A549 (cell line): ENCODE results near the gene BMP7. TPM values are rescaled to one million over a fixed set of nuclear protein-coding genes. Genes with fewer than 3 reads are reported as not detected.

Source experiments
- ATAC-seq, 2 experiments: fragments of 200-7000 bp in 1 of 2; fragments of >200 bp in 1 of 2; cut with Nextera tagmentation in 1 of 2; cut with Tn5 transposase in 1 of 2; 3 replicates each; pipeline versions ENCODE4 v1.8.0 to v1.9.1; 2018 to 2020; ENCODE audit warnings: mild to moderate bottlenecking in 1 of 2, moderate library complexity in 1 of 2
- CTCF ChIA-PET: fragments of 300-600 bp; sonication (Branson Sonifier 250); formaldehyde crosslinking; extraction: SDS; loops from one replicate; lab custom pipeline; 2021; ENCODE audit warnings: antibody characterized with exemption, inconsistent platforms; lab: Yijun Ruan, JAX
- POLR2A ChIA-PET: fragments of 350-600 bp; formaldehyde crosslinking; extraction: SDS; loops from one replicate; lab custom pipeline; 2021; ENCODE audit warnings: antibody characterized with exemption, inconsistent platforms; lab: Yijun Ruan, JAX
- DNase-seq, 2 experiments: peaks; one replicate each; pipeline versions ENCODE4 v3.0.0 to v3.0.0-alpha.2; 2011 to 2016; ENCODE audit warnings: low read depth in 1 of 2, low spot score in 1 of 2
- FAIRE-seq: peaks from 2 replicates; lab custom pipeline; 2011; peaks lifted over from hg19 to GRCh38; lab: Jason Lieb, UNC
- H3K27ac ChIP-seq, 2 experiments: fragments of >200 bp; sonication (Bioruptor Twin); formaldehyde crosslinking; 3 replicates each; pipeline ENCODE4 v1.5.1; 2016 to 2017
- H3K4me1 ChIP-seq: fragments of >200 bp; sonication (Bioruptor Twin); formaldehyde crosslinking; 3 replicates; pipeline ENCODE4 v1.6.1; 2016
- H3K4me2 ChIP-seq: fragments of >200 bp; sonication (Bioruptor Twin); formaldehyde crosslinking; 3 replicates; pipeline ENCODE4 v1.6.1; 2016
- H3K4me3 ChIP-seq: fragments of >200 bp; sonication (Bioruptor Twin); formaldehyde crosslinking; 3 replicates; pipeline ENCODE4 v1.5.1; 2016
- H3K9me3 ChIP-seq: fragments of >200 bp; sonication (Bioruptor Twin); formaldehyde crosslinking; 3 replicates; pipeline ENCODE4 v1.6.1; 2016
- CEBPB ChIP-seq, 2 experiments: fragments of >200 bp in 1 of 2; sonication (Bioruptor Twin) in 1 of 2; formaldehyde crosslinking in 1 of 2; IDR thresholded peaks; 2 replicates each; pipeline ENCODE4 v1.6.1; 2012 to 2016
- EHF ChIP-seq: fragments of 250-450 bp; sonication (Bioruptor Pico); IDR thresholded peaks from 2 replicates; pipeline ENCODE4 v1.5.0; 2020; ENCODE audit warnings: mild to moderate bottlenecking
- ESRRA ChIP-seq: fragments of 150-350 bp; IDR thresholded peaks from 2 replicates; pipeline ENCODE4 v1.6.1; 2014; ENCODE audit warnings: mild to moderate bottlenecking, low read length, borderline replicate concordance
- FOSB ChIP-seq: fragments of 250-450 bp; sonication (Bioruptor Pico); IDR thresholded peaks from 2 replicates; pipeline ENCODE4 v1.5.0; 2020; ENCODE audit warnings: mild to moderate bottlenecking, moderate library complexity
- FOSL2 ChIP-seq, 2 experiments: fragments of 450-650 bp in 1 of 2; fragments of >200 bp in 1 of 2; sonication (Bioruptor Twin) in 1 of 2; formaldehyde crosslinking; IDR thresholded peaks; 2 replicates each; pipeline versions ENCODE4 v1.5.0 to v1.6.1; 2016 to 2020; ENCODE audit warnings: mild to moderate bottlenecking in 1 of 2, moderate library complexity in 1 of 2
- HEYL ChIP-seq: fragments of 250-450 bp; sonication (Bioruptor Pico); IDR thresholded peaks from 2 replicates; pipeline ENCODE4 v1.8.0; 2021; ENCODE audit warnings: mild to moderate bottlenecking, moderate library complexity
- HOXA7 ChIP-seq: fragments of 250-450 bp; sonication (Bioruptor Pico); IDR thresholded peaks from 2 replicates; pipeline ENCODE4 v1.5.0; 2020; ENCODE audit warnings: mild to moderate bottlenecking, moderate library complexity
- JUN ChIP-seq, 2 experiments: fragments of >200 bp; sonication (Bioruptor Twin); formaldehyde crosslinking; IDR thresholded peaks; 2 replicates in 1 of 2; 3 replicates in 1 of 2; pipeline ENCODE4 v1.6.1; 2016 to 2017
- KDM5A ChIP-seq: fragments of 200-600 bp; sonication (generic); IDR thresholded peaks from 2 replicates; pipeline ENCODE4 v1.6.1; 2016; ENCODE audit warnings: antibody characterized with exemption, mild to moderate bottlenecking
- MAFK ChIP-seq: fragments of 450-650 bp; IDR thresholded peaks from 2 replicates; pipeline ENCODE4 v1.6.1; 2014; ENCODE audit not compliant: partially characterized antibody
- RAD21 ChIP-seq, 2 experiments: fragments of >200 bp in 1 of 2; sonication (Bioruptor Twin) in 1 of 2; formaldehyde crosslinking in 1 of 2; IDR thresholded peaks in 1 of 2; conservative IDR thresholded peaks in 1 of 2; 2 replicates in 1 of 2; 3 replicates in 1 of 2; pipeline ENCODE4 v1.6.1; 2012 to 2018; ENCODE audit warnings: inconsistent platforms in 1 of 2
- RCOR1 ChIP-seq: fragments of 150-350 bp; IDR thresholded peaks from 2 replicates; pipeline ENCODE4 v1.6.1; 2014; ENCODE audit warnings: antibody characterized with exemption, low read length, low read depth
- RFX5 ChIP-seq: fragments of 450-650 bp; IDR thresholded peaks from 2 replicates; pipeline ENCODE4 v1.7.1; 2014; ENCODE audit warnings: antibody characterized with exemption, mild to moderate bottlenecking, moderate library complexity
- RNF2 ChIP-seq: fragments of 200-600 bp; sonication (generic); IDR thresholded peaks from 2 replicates; pipeline ENCODE4 v1.6.1; 2016; ENCODE audit warnings: low read depth, mild to moderate bottlenecking, antibody characterized with exemption, moderate library complexity, borderline replicate concordance
- SMC3 ChIP-seq: fragments of >200 bp; sonication (Bioruptor Twin); formaldehyde crosslinking; IDR thresholded peaks from 3 replicates; pipeline ENCODE4 v1.6.1; 2018; ENCODE audit warnings: inconsistent platforms
- SREBF2 ChIP-seq: fragments of 450-650 bp; IDR thresholded peaks from 2 replicates; pipeline ENCODE4 v1.6.1; 2014; ENCODE audit warnings: mild to moderate bottlenecking, moderate library complexity
- TP53 ChIP-seq: fragments of 250-450 bp; sonication (Bioruptor Pico); IDR thresholded peaks from 2 replicates; pipeline ENCODE4 v1.5.0; 2021; ENCODE audit warnings: mild to moderate bottlenecking, moderate library complexity
- ZC3H11A ChIP-seq: fragments of 450-650 bp; IDR thresholded peaks from 2 replicates; pipeline ENCODE4 v1.6.1; 2014; ENCODE audit warnings: antibody characterized with exemption, mild to moderate bottlenecking
- ZFP36 ChIP-seq: fragments of 450-650 bp; IDR thresholded peaks from 2 replicates; pipeline ENCODE4 v1.6.1; 2014; ENCODE audit warnings: borderline replicate concordance; ENCODE audit not compliant: partially characterized antibody
- ZSCAN20 ChIP-seq: fragments of 250-450 bp; sonication (Bioruptor Pico); IDR thresholded peaks from 2 replicates; pipeline ENCODE4 v1.8.0; 2022; ENCODE audit warnings: mild to moderate bottlenecking, moderate library complexity
- WGBS: methylation state at CpG from one replicate; pipeline ENCODE4 v1.1.6; 2017; ENCODE audit errors: missing lambda C conversion rate; 5-methylcytosine and 5-hydroxymethylcytosine counted together
- polyA plus RNA-seq, 4 experiments: library from polyadenylated mRNA; depleted of rRNA in 3 of 4; stranded (reverse); fragments of >200 nt; fragmentation: RNase III in 1 of 4; extraction: RNeasy Plus Mini Kit Qiagen cat#74134 plus additional on column Dnase treatment in 1 of 4; gene quantifications; 2 replicates in 3 of 4; 3 replicates in 1 of 4; pipeline ENCODE4 v1.2.3, GENCODE V29; 2011 to 2017
- TF ChIP-seq, protein P1 (sequence below): fragments of 150-350 bp; IDR thresholded peaks from 2 replicates; pipeline ENCODE4 v1.6.1; 2014; ENCODE audit warnings: low read depth, mild to moderate bottlenecking, low read length
- TF ChIP-seq, protein P2 (sequence below): fragments of >200 bp; sonication (Bioruptor Twin); formaldehyde crosslinking; IDR thresholded peaks from 3 replicates; pipeline ENCODE4 v1.6.1; 2016
- TF ChIP-seq, protein P3 (sequence below): fragments of 250-450 bp; sonication (Bioruptor Pico); IDR thresholded peaks from 2 replicates; pipeline ENCODE4 v1.5.0; 2020; ENCODE audit warnings: low read depth, mild to moderate bottlenecking, moderate library complexity
- TF ChIP-seq, protein P4 (sequence below): IDR thresholded peaks from 2 replicates; pipeline ENCODE4 v1.6.1; 2012
- TF ChIP-seq, protein P5 (sequence below): IDR thresholded peaks from 2 replicates; pipeline ENCODE4 v1.6.1; 2012; ENCODE audit warnings: low read depth, borderline replicate concordance

The BMP7 gene
- polyA plus RNA-seq, 2 of the 4 experiments (the other 2 are of a cell fraction), result 0.08 to 0.22 TPM

DNA sequence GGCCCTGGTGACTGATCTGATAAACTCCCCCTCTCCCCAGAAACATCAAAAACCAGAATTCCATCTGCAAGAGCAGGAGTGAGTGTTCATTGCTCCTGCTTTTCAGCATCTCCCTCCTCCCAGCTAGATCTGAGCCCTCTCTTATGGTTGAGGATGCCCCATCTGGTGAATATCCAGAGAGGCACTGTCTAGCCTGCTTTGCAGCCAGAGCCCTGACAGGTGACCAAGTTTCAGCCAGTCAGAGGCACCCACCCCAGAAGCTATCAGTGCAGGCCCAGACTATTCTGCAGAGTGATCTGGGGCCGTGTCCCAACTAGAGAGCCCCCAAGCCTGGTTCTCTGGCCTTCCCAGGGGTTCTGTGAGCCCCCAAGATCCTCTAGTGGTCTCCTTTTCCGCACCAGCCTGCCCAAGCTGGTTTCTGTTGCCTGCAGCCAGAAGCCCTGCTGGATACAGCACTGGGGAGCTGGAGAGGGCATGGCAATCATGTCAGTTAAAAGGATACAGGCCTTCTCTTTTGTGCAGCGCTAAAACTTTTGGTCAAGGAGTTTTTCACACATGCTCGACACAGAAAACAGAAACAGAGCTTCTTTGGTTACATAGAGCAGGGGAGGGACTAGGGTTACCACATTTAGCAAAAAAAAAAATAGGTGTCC is 6.6 kb upstream of the BMP7 start:
- CTCF ChIA-PET, result interaction anchor here (3.1 kb wide), 1 partner anchor 182 kb away, joined by 12 read pairs; no protein-coding TSS in a partner anchor
- POLR2A ChIA-PET, result no interaction called here
- WGBS, result 42% methylated on average over 4 of the region's 4 CpGs

DNA sequence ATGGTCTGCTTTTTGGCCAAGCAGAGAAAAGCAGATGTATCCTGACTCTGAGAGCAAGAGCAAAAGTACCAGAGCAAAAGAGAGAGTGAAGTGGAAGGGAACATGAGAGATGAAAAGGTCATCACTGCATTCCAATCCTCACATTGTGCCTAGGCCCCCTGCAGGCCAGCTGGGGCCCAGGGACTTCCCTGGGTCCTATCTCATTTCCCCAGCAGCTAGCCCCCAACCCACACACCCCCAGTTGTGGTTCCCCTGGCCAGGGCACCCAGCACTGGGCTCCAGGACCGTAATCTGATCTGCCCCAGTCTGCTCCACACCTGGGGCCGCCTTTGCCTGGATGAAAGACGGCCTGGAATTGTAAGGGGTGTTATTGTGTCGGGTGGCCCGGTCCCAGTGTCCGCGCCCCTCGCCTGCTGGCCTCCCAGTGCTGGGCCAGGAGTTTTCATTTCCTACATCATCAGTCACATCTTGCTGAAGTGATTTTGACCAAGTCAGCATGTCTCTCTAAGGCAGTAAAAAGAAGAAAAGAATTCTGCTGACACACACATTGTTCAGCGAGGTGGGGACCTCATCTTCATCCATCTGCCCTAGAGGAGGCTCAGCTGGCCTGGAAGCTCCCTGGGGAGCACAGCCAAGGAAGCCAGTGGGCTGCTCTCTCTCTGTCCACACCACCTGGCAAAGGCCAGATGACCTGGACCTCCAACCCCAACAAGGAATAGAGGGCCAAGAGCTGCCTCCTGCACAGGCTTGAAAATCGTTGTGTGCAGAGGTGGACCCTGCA is 4.0 kb upstream of the BMP7 start:
- FAIRE-seq, result no peak

More for the DNA sequence above, 6.6 kb upstream of the BMP7 start:
- no peaks in the 10 kb centered on the region for H3K9me3 ChIP-seq
- no peak overlapping the region for H3K4me3 ChIP-seq
- H3K4me1 ChIP-seq, result no peaks in the 10 kb centered on the region
- FAIRE-seq, result no peak
- DNase-seq, result no peak
- H3K4me2 ChIP-seq, result no peak overlapping the region
- peak; percentile 57 to 69; a peak in 4 of 6 replicates for ATAC-seq
- H3K27ac ChIP-seq, result no peak overlapping the region
- TF ChIP-seq MAFK, result no peak
- TF ChIP-seq, protein P1, sequence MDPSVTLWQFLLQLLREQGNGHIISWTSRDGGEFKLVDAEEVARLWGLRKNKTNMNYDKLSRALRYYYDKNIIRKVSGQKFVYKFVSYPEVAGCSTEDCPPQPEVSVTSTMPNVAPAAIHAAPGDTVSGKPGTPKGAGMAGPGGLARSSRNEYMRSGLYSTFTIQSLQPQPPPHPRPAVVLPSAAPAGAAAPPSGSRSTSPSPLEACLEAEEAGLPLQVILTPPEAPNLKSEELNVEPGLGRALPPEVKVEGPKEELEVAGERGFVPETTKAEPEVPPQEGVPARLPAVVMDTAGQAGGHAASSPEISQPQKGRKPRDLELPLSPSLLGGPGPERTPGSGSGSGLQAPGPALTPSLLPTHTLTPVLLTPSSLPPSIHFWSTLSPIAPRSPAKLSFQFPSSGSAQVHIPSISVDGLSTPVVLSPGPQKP, result no peak
- TF ChIP-seq HEYL (CRISPR knock-in tag), result no peak
- no peak for TF ChIP-seq RNF2
- no peak for TF ChIP-seq KDM5A
- TF ChIP-seq EHF (CRISPR knock-in tag), result no peak
- no peak for TF ChIP-seq TP53 (CRISPR knock-in tag)
- TF ChIP-seq JUN (IDR thresholded peaks at IDR 0.05), result no peak
- TF ChIP-seq SMC3, result no peak
- TF ChIP-seq, protein P2, sequence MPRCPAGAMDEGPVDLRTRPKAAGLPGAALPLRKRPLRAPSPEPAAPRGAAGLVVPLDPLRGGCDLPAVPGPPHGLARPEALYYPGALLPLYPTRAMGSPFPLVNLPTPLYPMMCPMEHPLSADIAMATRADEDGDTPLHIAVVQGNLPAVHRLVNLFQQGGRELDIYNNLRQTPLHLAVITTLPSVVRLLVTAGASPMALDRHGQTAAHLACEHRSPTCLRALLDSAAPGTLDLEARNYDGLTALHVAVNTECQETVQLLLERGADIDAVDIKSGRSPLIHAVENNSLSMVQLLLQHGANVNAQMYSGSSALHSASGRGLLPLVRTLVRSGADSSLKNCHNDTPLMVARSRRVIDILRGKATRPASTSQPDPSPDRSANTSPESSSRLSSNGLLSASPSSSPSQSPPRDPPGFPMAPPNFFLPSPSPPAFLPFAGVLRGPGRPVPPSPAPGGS, result no peak
- no peak for TF ChIP-seq ESRRA
- no peak for TF ChIP-seq ZFP36
- no peak for TF ChIP-seq HOXA7 (CRISPR knock-in tag)
- no peak for TF ChIP-seq FOSB (CRISPR knock-in tag)
- no peak for TF ChIP-seq ZC3H11A
- TF ChIP-seq CEBPB (IDR thresholded peaks at IDR 0.05), result no peak

DNA sequence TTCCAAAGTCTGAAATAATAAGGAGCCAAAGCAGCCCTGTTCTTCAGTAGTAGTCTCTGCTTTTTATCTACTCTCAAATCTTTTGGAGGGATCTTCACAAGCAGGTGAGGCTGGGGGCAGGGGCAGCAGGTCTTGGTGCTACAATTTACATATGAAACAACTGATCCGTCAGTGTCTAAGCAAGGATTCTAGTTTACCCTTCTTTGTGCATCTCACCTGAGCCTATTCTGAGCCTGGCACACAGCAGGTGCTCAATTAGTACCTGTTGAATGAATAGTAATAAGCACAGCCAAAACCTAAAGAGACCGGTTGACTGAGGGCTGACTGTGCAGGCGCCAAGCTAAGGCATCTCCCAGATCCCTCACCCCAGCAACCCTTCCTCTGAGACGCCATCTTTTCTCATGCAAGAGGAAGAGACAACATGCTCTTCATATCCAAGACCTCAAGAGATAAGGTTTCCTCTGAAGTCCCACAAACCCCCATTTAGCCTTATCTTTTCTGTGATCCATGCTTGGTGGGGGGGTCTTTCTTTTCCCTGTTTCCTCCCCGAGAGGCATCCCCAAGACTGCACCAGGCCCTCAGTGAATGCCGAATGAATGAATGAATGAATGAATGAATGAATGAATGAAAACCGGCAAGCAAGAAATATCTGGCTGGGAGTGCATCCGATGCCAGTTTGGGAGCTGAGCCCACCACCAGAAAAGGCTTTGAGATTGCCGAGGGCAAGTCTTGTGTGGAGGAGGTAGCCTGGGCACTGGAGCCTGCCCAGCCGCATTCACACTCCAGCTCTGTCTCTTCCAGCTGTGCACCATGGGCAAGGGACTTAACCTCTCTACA is 2.9 kb upstream of the BMP7 start:
- H3K4me3 ChIP-seq, result no peak overlapping the region
- TF ChIP-seq RAD21 (conservative IDR thresholded peaks at IDR 0.05 in 1 of 2, IDR thresholded peaks at IDR 0.05 in 1 of 2) (no peak), RFX5 (no peak), ZFP36 (no peak), FOSL2 (IDR thresholded peaks at IDR 0.05) (no peak), FOSL2 (CRISPR knock-in tag; IDR thresholded peaks at IDR 0.05) (no peak), RCOR1 (no peak), ZSCAN20 (CRISPR knock-in tag) (no peak), CEBPB (IDR thresholded peaks at IDR 0.05) (no peak)
- TF ChIP-seq, protein P3, sequence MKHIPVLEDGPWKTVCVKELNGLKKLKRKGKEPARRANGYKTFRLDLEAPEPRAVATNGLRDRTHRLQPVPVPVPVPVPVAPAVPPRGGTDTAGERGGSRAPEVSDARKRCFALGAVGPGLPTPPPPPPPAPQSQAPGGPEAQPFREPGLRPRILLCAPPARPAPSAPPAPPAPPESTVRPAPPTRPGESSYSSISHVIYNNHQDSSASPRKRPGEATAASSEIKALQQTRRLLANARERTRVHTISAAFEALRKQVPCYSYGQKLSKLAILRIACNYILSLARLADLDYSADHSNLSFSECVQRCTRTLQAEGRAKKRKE, result no peak
- TF ChIP-seq, protein P4, sequence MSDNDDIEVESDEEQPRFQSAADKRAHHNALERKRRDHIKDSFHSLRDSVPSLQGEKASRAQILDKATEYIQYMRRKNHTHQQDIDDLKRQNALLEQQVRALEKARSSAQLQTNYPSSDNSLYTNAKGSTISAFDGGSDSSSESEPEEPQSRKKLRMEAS, result no peak
- TF ChIP-seq, protein P5, sequence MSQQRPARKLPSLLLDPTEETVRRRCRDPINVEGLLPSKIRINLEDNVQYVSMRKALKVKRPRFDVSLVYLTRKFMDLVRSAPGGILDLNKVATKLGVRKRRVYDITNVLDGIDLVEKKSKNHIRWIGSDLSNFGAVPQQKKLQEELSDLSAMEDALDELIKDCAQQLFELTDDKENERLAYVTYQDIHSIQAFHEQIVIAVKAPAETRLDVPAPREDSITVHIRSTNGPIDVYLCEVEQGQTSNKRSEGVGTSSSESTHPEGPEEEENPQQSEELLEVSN, result no peak
- TF ChIP-seq, all 56 proteins: peak for 0
- 40% methylated on average over 10 of the region's 10 CpGs for whole genome bisulfite sequencing
- peaks cover 22% of the 10 kb centered on the region for H3K4me1 ChIP-seq
- ChIA-PET CTCF (no interaction called here), POLR2A (no interaction called here)
- H3K4me2 ChIP-seq, result no peak overlapping the region
- H3K9me3 ChIP-seq, result no peaks in the 10 kb centered on the region
- H3K27ac ChIP-seq, result no peak overlapping the region
- no peak for FAIRE-seq
- no peak for DNase-seq
- ATAC-seq, result no peak

More for the DNA sequence above, 4.0 kb upstream of the BMP7 start:
- H3K27ac ChIP-seq, result no peak overlapping the region
- ChIA-PET POLR2A (no interaction called here), CTCF (interaction anchor here (1.0 to 3.1 kb wide), 3 partner anchors 11 to 179 kb away, joined by 3 to 12 read pairs (median 3); no protein-coding TSS in a partner anchor)
- no peak for TF ChIP-seq SREBF2
- TF ChIP-seq MAFK, result peak; percentile 67
- H3K9me3 ChIP-seq, result no peaks in the 10 kb centered on the region
- ATAC-seq (no peak), DNase-seq (no peak)
- WGBS, result 39% methylated on average over 10 of the region's 10 CpGs
- no peak overlapping the region for H3K4me2 ChIP-seq
- H3K4me3 ChIP-seq, result no peak overlapping the region
- peaks cover 11% of the 10 kb centered on the region for H3K4me1 ChIP-seq
